ENCODE results near the gene INTS1.

Gene INTS1

GRCh38 chr7:1434891-1435670 lies 69.1 kb downstream of the INTS1 start:
- in situ Hi-C loops (cut with HindIII; ENCODE audit: low pct_unique_long_range_greater_than_20kb, low sequenced_read_pairs), result no loop called here
- TF ChIP-seq JUND (IDR thresholded peaks at IDR 0.05; ENCODE audit: low read depth), result no peak
- DNase-seq (ENCODE audit: low read depth in 1 of 2, low spot score in 1 of 2), result no peak

DNA sequence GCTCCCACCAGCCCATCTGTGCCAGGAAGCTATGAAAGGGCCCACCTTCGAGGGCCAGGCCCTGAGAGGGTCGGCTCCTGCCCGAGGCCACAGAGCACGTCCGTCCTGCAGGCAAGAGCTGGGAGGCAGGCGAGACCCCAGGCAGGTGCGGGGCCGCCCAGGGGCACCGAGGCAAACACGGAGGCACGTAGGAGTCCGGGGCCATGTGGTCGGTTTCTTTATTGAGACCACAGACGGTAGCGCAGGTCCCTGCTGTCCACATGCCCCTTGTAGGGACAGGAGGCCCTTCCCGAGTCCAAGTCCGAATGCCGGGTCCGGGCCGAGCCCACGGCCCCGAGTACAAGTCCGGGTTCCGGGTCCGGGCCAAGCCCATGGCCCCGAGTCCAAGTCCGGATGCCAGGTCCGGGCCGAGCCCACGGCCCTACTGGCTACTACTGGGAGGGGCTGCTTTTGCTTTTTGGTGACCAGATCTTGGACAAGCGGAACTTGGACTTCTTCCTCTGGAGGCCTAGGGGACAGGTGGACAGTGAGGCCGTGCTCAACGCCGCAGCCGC lies 69.9 kb downstream of the INTS1 start:
- in situ Hi-C loops (cut with HindIII; ENCODE audit: low pct_unique_long_range_greater_than_20kb, low sequenced_read_pairs), result no loop called here
- TF ChIP-seq JUND (IDR thresholded peaks at IDR 0.05; ENCODE audit: low read depth), result no peak

DNA sequence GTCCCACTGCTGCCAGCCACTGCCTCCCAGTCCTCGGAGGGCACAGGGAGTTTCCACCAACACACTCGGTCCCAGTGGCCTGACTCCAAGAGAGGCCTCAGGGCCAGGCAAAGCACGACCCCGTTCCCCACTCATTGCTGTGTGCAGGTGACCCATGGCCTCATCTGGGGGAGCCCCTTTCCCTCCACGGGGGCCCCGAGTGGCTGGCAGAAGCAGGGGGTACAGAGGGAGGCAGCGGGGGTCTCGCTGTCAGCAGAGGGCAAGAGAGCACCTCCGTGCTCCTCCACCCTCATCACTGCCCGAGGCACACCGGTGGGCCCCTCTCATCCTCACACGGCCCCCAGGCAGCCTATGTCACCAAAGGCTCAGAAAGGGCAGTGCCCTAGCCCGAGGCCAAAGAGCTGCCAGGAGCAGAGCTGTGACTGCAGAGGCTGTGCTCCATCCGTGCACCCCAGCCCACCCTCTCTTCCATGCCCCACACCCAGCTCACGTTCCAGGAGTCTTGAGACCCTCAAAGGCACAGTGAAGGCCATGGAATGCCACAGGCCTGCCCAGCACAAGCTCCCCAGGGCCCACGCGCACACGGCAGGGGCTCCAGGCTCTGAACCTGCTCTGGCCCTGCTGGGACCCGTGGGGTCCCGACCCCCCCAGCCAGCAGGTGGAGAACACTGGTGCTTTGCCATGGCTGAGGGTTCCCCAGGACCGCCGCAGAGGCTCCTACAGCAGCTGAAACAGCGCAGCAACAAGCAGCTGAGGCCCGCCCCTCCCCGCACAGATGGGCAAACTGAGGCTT lies 70.9 kb downstream of the INTS1 start:
- in situ Hi-C loops (cut with HindIII; ENCODE audit: low pct_unique_long_range_greater_than_20kb, low sequenced_read_pairs), result no loop called here
- no peak for DNase-seq (ENCODE audit: low read depth in 1 of 2, low spot score in 1 of 2)
- TF ChIP-seq JUND (IDR thresholded peaks at IDR 0.05; ENCODE audit: low read depth), result no peak

More for the DNA sequence above, 69.9 kb downstream of the INTS1 start:
- DNase-seq (ENCODE audit: low read depth in 1 of 2, low spot score in 1 of 2), result no peak

DNA sequence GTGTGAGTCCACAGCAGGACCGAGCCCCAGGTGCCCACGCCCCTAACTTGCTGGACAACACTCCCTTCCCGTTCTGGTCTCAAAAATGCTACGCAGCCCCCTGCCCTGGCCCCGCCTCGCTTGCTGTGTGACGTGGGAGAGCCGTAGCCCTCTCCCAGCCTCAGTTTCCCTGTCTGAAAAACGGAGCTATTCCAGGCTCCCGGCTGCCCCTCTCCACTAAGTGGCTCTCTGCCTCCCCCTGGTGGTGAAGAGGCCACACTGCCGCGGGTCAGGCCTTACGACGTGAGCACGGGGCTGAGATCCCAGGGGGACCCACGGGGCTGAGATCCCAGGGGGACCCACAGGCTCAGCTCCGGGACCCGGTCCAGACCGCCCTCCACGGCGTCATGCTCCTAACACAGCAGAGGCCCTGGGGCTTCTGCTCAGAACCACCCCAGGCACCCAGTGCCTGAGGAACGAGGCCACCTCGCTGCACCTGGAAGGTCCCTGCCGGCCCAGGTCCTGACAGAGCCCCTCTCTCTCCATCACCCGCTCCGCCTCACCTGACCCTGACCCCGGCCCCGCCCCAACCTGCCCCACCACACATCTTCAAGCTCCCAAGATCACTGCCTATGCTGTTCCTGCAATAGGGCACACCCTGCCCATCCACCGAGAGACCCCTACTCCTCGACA lies 71.6 kb downstream of the INTS1 start:
- peak; percentile 75 to 82 for DNase-seq (ENCODE audit: low read depth in 1 of 2, low spot score in 1 of 2)
- no peak for TF ChIP-seq JUND (IDR thresholded peaks at IDR 0.05; ENCODE audit: low read depth)
- in situ Hi-C loops (cut with HindIII; ENCODE audit: low pct_unique_long_range_greater_than_20kb, low sequenced_read_pairs), result no loop called here

DNA sequence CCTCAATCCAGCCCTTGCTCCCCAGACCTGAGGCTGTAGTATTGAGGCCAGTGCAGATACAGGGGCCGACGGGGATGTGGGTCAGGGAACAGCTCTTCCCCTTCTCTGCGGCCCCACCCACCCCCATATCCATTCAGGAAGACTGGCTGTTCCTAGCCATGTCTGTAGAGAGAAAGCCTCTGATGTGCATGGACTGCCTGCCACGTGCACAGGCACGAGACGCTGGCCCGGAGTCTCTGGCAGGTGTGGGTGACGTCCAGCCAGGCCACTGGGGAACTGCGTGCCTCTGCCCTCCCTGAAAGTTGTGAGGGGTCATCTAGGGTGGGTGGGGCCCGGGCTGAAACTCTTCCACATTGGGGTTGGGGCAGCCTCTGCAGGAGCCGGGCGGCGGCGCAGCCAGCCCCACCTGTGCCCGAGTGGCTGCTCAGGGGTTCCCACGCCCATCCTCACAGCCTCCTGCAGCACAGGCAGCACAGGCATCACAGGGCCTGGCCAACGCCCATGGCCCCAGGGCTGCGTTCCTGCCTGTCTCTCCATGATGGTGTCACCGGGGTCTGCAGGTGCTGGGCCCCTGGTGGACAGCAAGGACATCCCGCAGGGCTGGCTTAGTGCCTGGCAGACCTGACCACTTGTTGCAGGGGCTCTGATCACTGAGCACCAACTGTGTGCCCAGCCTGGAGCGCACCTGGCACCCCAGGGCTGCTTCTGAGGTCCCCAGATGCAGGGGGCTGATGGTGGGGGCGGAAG lies 72.4 kb downstream of the INTS1 start:
- in situ Hi-C loops (cut with HindIII; ENCODE audit: low pct_unique_long_range_greater_than_20kb, low sequenced_read_pairs), result no loop called here
- no peak for DNase-seq (ENCODE audit: low read depth in 1 of 2, low spot score in 1 of 2)
- no peak for TF ChIP-seq JUND (IDR thresholded peaks at IDR 0.05; ENCODE audit: low read depth)

DNA sequence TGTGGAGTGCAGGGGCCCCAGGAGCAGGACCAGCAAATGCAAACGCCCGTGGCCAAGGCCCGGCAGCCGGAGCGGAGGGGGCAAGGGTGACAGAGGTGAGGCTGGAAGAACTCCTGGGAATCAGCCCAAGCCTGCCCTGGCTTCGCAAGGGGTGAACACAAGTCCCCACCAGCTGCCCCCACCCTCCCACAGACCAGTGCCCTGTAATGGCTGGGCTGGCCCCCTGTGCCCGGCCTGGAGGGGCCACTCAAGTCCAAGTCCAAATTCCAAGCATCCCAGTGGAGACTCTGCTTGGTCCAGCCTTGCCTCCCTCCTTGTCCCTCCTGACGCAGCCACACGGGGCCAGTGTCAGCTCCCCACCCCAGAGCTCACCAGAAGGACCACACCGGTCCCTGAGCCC lies 73.0 kb downstream of the INTS1 start:
- no peak for DNase-seq (ENCODE audit: low read depth in 1 of 2, low spot score in 1 of 2)
- in situ Hi-C loops (cut with HindIII; ENCODE audit: low pct_unique_long_range_greater_than_20kb, low sequenced_read_pairs), result no loop called here
- TF ChIP-seq JUND (IDR thresholded peaks at IDR 0.05; ENCODE audit: low read depth), result no peak

- in situ Hi-C loops (cut with HindIII; ENCODE audit: low pct_unique_long_range_greater_than_20kb, low sequenced_read_pairs), result no loop called here
- TF ChIP-seq JUND (IDR thresholded peaks at IDR 0.05; ENCODE audit: low read depth), result no peak
- DNase-seq (ENCODE audit: low read depth in 1 of 2, low spot score in 1 of 2), result no peak
Measured at GRCh38 chr7:1430056-1430845, 73.9 kb downstream of the INTS1 start.

DNA sequence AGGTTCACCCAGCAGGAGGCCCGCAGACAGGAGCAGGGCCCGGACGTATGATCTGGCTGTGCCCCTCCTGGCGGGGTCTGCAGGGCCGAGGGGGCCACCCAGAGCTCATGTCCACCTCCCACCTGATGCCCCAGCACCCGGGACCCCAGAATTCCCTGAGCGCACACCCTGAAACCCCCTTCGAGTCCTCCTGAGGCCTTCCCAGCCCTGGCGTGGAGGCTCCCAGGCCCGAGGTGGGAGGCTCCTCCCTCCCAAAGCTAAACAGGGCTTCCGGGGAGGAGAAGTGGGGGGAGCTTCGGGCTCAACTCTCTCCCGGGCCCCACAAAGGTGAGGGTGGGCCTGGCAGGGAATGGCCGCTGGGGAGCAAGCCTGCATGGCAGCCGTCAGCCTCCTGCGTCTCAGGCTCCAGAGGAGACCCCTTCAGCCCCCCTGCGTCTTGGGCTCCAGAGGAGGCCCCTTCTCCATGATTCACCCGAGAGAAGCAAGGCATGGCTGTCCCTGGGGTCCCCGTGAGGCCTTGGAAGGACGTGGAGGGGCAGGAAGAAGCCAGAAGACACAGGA lies 75.2 kb downstream of the INTS1 start:
- TF ChIP-seq JUND (IDR thresholded peaks at IDR 0.05; ENCODE audit: low read depth), result no peak
- in situ Hi-C loops (cut with HindIII; ENCODE audit: low pct_unique_long_range_greater_than_20kb, low sequenced_read_pairs), result no loop called here
- no peak for DNase-seq (ENCODE audit: low read depth in 1 of 2, low spot score in 1 of 2)

DNA sequence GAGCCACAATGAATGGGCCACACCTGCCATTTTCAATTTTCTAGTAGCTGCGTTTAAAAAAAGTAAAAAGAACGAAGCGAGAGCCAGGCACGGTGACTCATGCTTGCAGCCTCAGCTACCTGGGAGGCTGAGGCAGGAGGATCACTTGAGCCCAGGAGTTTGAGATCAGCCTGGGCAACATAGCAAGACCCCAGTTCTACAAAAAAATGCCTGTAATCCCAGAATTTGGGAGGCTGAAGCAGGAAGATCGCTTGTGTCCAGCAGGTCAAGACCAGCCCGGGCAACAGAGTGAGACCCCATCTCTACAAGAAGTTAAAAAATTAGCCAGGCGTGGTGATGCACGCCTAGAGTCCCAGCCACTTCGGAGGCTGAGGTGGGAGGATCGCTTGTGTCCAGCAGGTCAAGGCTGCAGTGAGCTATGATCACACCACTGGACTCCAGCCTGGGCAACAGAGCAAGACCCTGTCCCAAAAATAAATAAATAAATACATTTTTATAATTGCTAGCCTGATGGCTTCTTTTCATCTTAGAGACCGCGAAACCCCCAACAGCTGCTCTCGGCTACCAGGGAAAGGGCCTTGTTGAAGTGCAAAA lies 77.0 kb downstream of the INTS1 start:
- in situ Hi-C loops (cut with HindIII; ENCODE audit: low pct_unique_long_range_greater_than_20kb, low sequenced_read_pairs), result no loop called here
- no peak for DNase-seq (ENCODE audit: low read depth in 1 of 2, low spot score in 1 of 2)
- TF ChIP-seq JUND (IDR thresholded peaks at IDR 0.05; ENCODE audit: low read depth), result no peak

DNA sequence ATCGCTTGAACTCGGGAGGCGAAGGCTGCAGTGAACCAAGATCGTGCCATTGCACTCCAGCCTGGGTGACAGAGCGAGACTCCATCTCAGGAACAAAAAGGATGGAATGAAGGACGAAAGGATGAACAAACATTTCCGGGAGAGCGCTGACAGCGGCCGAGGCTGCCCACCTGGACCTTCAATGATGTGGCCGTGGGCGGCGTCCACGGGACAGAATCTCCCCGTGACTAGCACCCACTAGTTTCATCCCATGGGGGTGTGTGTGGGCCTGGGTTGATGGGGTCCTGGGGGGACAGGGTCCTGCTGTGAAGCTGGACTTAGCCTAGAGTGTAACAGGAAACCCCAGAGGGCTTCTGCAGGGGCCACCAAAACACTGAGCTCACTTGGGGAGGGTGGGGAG lies 77.7 kb downstream of the INTS1 start:
- TF ChIP-seq JUND (IDR thresholded peaks at IDR 0.05; ENCODE audit: low read depth), result no peak
- DNase-seq (ENCODE audit: low read depth in 1 of 2, low spot score in 1 of 2), result no peak
- in situ Hi-C loops (cut with HindIII; ENCODE audit: low pct_unique_long_range_greater_than_20kb, low sequenced_read_pairs), result no loop called here
